Measurements from ENCODE around the gene NPAS3.

The NPAS3 gene

GRCh38 chr14:33259764-33260163 is 321.1 kb downstream of the NPAS3 start:
- TF ChIP-seq TAF1 (IDR thresholded peaks at IDR 0.05; ENCODE audit: borderline replicate concordance, insufficient read depth, low read length) (no peak), SIN3A (IDR thresholded peaks at IDR 0.05; ENCODE audit: borderline replicate concordance, insufficient read depth, low read length) (no peak), POLR2AphosphoS5 (IDR thresholded peaks at IDR 0.05; ENCODE audit: low read depth, low read length) (no peak), FOXP2 (optimal IDR thresholded peaks at IDR 0.05; ENCODE audit: borderline replicate concordance, extremely low read depth, extremely low read length, insufficient read depth) (no peak), REST (IDR thresholded peaks at IDR 0.05; ENCODE audit: insufficient read depth in 1 of 2, low read depth in 2 of 2, low read length in 2 of 2) (no peak)

DNA sequence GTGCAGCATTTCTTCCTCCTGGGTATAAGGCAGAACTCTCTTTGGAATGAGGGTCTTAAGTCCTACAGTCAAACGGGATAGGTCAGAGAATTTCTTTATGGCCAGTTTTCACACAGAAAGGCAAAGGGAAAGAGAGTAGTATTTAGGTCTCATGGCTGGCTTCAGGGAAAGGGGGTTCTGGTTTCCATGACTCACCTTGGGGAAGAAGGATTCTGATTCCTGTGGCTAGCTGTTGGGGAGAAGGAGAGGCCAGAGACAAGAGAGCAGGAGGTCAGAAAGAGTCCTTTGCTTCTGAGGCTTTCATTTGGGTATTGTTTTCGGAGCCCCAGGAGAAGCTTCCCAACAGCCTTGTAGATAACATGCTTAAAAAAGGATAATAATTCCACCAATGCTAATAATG is 332.5 kb downstream of the NPAS3 start:
- no peak for TF ChIP-seq TAF1 (IDR thresholded peaks at IDR 0.05; ENCODE audit: borderline replicate concordance, insufficient read depth, low read length)
- TF ChIP-seq POLR2AphosphoS5 (IDR thresholded peaks at IDR 0.05; ENCODE audit: low read depth, low read length), result no peak
- TF ChIP-seq REST (IDR thresholded peaks at IDR 0.05; ENCODE audit: insufficient read depth in 1 of 2, low read depth in 2 of 2, low read length in 2 of 2), result no peak
- no peak for TF ChIP-seq SIN3A (IDR thresholded peaks at IDR 0.05; ENCODE audit: borderline replicate concordance, insufficient read depth, low read length)
- TF ChIP-seq FOXP2 (optimal IDR thresholded peaks at IDR 0.05; ENCODE audit: borderline replicate concordance, extremely low read depth, extremely low read length, insufficient read depth), result no peak

- no peak for TF ChIP-seq POLR2AphosphoS5 (IDR thresholded peaks at IDR 0.05; ENCODE audit: low read depth, low read length)
- no peak for TF ChIP-seq SIN3A (IDR thresholded peaks at IDR 0.05; ENCODE audit: borderline replicate concordance, insufficient read depth, low read length)
- no peak for TF ChIP-seq TAF1 (IDR thresholded peaks at IDR 0.05; ENCODE audit: borderline replicate concordance, insufficient read depth, low read length)
- TF ChIP-seq FOXP2 (optimal IDR thresholded peaks at IDR 0.05; ENCODE audit: borderline replicate concordance, extremely low read depth, extremely low read length, insufficient read depth), result no peak
- no peak for TF ChIP-seq REST (IDR thresholded peaks at IDR 0.05; ENCODE audit: insufficient read depth in 1 of 2, low read depth in 2 of 2, low read length in 2 of 2)
These were observed 333.2 kb downstream of the NPAS3 start for GRCh38 chr14:33271891-33272290.

DNA sequence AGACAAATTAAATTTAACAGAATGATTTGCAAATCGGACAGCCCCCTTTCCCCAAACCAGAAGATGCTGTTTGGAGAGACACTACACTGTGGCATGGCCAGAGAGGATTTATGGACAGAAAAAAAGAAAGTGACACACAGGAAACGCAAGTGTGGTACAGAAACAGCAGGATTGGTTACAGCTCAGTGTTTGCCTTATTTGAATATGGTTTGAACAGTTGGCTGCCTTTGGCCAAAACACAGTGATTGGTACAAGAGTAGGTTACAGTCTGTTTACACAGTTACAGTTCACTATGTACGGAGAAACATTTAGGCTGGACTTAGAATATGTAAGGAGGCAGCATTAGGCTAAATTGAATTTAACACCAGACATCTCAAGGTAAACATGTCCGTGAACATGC is 335.3 kb downstream of the NPAS3 start:
- no peak for TF ChIP-seq POLR2AphosphoS5 (IDR thresholded peaks at IDR 0.05; ENCODE audit: low read depth, low read length)

DNA sequence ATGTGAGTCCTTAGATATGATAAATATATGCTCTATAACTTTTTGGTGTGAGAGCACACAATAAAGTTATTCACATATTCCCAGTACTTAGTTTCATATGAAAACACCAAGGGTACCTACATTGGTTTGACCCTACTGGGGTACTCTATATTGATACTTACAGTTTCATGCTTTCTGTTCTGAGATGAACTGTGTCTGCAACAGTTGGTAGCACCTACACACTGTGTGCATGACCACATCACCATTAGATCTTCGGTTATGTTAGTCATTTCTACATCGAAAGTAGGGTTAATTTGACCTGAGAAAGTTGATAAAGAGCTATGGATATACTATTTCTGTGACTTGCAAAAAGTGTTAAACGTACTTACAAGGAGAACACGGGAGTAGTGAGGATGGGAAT is 337.2 kb downstream of the NPAS3 start:
- no peak for TF ChIP-seq TAF1 (IDR thresholded peaks at IDR 0.05; ENCODE audit: borderline replicate concordance, insufficient read depth, low read length)
- TF ChIP-seq FOXP2 (optimal IDR thresholded peaks at IDR 0.05; ENCODE audit: borderline replicate concordance, extremely low read depth, extremely low read length, insufficient read depth), result no peak
- no peak for TF ChIP-seq SIN3A (IDR thresholded peaks at IDR 0.05; ENCODE audit: borderline replicate concordance, insufficient read depth, low read length)
- no peak for TF ChIP-seq REST (IDR thresholded peaks at IDR 0.05; ENCODE audit: insufficient read depth in 1 of 2, low read depth in 2 of 2, low read length in 2 of 2)
- TF ChIP-seq POLR2AphosphoS5 (IDR thresholded peaks at IDR 0.05; ENCODE audit: low read depth, low read length), result no peak

Data from PFSK-1 (cell line).